GM13977 (cell line): ENCODE data around the gene TBC1D22A.
"Not testable (repeated sequence)": the region's sequence is repeated elsewhere in the genome, so short reads cannot be mapped to it uniquely, and the experiment has no call there.

Experiments used
- DNase-seq: peaks from one replicate; pipeline ENCODE4 v3.0.0; 2012; ENCODE audit warnings: low spot score
- CTCF ChIP-seq: IDR thresholded peaks from 2 replicates; pipeline ENCODE4 v1.5.1; 2012; ENCODE audit warnings: mild to moderate bottlenecking, control low read depth; ENCODE audit not compliant: insufficient read depth; ENCODE audit errors: extremely low read depth, missing control alignments
- in situ Hi-C: fragments of 300-500 bp; cut with MboI; formaldehyde crosslinking; loops from one replicate; pipeline ENCODE4 v1.12.0; 2022; ENCODE audit warnings: low sequenced_read_pairs, low pct_unique_long_range_greater_than_20kb, mixed read lengths, inconsistent platforms; ENCODE audit not compliant: unreplicated experiment

Gene TBC1D22A

DNA sequence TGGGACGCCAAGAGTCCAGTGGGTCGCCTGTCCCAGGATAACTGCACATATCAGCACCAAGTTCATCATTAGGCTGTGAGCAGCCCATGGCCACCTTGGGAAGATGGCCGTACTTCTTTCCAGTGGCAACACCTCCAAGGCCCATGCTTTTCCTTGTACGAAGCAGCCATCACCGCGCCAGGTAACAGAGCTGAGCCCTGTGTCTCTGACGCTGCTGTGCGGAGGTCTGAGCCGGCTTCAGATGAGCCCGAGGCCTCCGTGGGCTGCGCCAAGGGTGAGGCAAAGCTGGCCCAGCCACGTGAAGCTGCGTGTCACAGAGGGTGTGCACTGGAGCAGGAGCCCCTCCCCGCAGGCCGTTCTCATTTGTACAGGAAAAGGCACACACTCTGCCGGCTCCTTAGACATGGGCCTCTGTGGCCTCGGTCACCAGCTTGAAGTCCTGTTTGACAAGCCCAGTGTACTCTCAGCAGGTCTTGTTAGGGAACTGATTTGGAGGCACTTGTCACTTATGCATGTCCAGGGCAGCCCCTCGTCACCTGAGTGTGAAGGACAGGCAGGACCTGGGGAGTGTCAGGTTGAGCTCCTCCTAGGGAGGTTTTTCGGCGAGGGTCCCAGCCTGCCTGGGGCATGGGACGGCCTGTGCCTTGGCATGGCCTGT, 401.5 kb downstream of the TBC1D22A start:
- in situ Hi-C loops, result no loop called here
- TF ChIP-seq CTCF, result no peak
- DNase-seq, result no peak

GRCh38 chr22:47164514-47165337, 402.3 kb downstream of the TBC1D22A start:
- in situ Hi-C loops, result no loop called here
- no peak for TF ChIP-seq CTCF
- DNase-seq, result no peak

GRCh38 chr22:47165338-47166032, 403.0 kb downstream of the TBC1D22A start:
- TF ChIP-seq CTCF, result no peak
- DNase-seq, result no peak
- in situ Hi-C loops, result no loop called here

DNA sequence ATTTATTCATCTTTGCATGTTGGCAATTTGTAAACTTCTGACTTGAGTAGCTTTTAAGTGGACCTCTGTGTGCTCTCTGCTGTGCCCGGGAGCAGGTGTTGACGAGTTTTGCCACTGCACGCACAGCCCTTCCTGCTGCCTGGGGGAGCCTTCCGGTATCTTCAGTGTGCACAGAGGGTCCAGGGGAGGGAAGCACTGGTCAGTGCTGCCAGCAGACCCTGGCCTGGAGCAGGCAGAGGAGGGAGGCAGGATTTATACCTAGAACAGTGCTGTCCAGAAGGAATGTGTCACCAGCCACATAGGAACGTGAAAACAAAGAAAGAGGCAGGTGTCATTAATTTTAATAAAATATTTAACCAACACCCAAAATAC, 403.6 kb downstream of the TBC1D22A start:
- no peak for DNase-seq
- in situ Hi-C loops, result no loop called here
- no peak for TF ChIP-seq CTCF

- no peak for TF ChIP-seq CTCF
- in situ Hi-C loops, result no loop called here
- no peak for DNase-seq
These were observed 404.1 kb downstream of the TBC1D22A start for GRCh38 chr22:47166446-47167016.

DNA sequence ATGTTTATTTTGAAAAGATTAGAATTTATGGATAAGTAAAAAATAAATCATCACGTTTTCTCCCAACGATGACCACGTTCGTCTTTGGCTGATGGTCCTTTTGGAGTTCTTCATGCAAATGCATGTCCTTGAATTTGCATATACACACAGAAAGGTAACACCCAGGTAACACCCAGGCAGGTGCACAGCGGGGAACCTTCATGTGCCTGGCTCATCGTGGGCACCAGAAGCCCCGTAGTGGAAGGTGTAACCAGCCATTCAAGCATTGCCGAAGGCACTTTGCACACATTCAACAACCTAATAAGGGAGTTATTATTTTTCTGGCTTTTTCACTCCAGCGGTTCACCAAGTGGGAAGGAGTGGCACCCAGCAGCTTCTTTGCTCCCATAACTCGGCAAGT, 404.6 kb downstream of the TBC1D22A start:
- no peak for TF ChIP-seq CTCF
- no peak for DNase-seq
- in situ Hi-C loops, result no loop called here

- in situ Hi-C loops, DNase-seq: not testable (repeated sequence)
These were observed 405.5 kb downstream of the TBC1D22A start for GRCh38 chr22:47167921-47168320.
